Measurements from ENCODE around the gene PACS2. TPM values are rescaled to one million over a fixed set of nuclear protein-coding genes. Genes with fewer than 3 reads are reported as not detected.

The PACS2 gene
- total RNA-seq, 1 experiment from 2014 or later, result 72.5 TPM

DNA sequence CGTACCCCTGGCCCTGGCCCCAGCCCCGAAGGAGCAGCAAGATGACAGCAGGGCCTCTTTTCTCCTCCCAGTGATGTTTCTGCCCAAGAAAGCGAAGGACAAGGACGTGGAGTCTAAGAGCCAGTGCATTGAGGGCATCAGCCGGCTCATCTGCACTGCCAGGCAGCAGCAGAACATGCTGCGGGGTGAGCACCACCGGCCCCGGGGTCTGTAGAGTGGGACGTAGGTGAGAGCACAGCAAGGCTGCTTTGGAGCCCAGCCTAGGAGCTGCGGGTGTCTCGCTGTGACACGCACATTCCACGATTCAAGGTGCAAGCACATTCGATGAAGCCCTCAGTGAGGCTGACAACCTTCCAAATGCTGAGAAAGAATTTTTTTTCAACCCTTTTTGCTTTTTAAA is 78.6 kb downstream of the PACS2 start:
- Histone ChIP-seq H3K79me2 (ENCODE audit: insufficient read depth, low read length) (no peaks in the 10 kb centered on the region), H3K79me1 (ENCODE audit: insufficient read depth, low read depth, low read length, poor library complexity, severe bottlenecking) (no peaks in the 10 kb centered on the region), H3K9ac (ENCODE audit: extremely low read depth, insufficient read length, low read length) (no peak overlapping the region), H3K4me2 (ENCODE audit: insufficient read depth, insufficient read length, low read length) (no peak overlapping the region), H3K4me1 (ENCODE audit: insufficient read depth, low read length) (no peaks in the 10 kb centered on the region), H2BK12ac (ENCODE audit: insufficient read length, low read depth, low read length) (no peak overlapping the region), H3K4ac (ENCODE audit: low read depth, low read length) (no peak overlapping the region), H2BK15ac (ENCODE audit: low read depth, low read length) (no peak overlapping the region), H3K9me3 (ENCODE audit: control insufficient read depth, low read depth, low read length) (no peaks in the 10 kb centered on the region), H2BK20ac (ENCODE audit: low read depth, low read length, poor library complexity, severe bottlenecking) (no peak overlapping the region), H3K56ac (ENCODE audit: insufficient read length, low read depth, low read length) (no peak overlapping the region), H4K91ac (ENCODE audit: insufficient read length, low read depth, low read length) (no peak overlapping the region), H4K5ac (ENCODE audit: insufficient read length, low read depth, low read length) (no peak overlapping the region), H4K20me1 (ENCODE audit: control insufficient read depth, insufficient read depth, insufficient read length) (no peaks in the 10 kb centered on the region), H3K27me3 (ENCODE audit: insufficient read depth, low read length) (no peaks in the 10 kb centered on the region), H3K18ac (ENCODE audit: insufficient read length, low read depth, low read length) (no peak overlapping the region), H2AFZ (ENCODE audit: low read length) (no peak overlapping the region), H3K23me2 (ENCODE audit: insufficient read length, low read depth, low read length, poor library complexity, severe bottlenecking) (no peaks in the 10 kb centered on the region), H3K27ac (ENCODE audit: insufficient read length, low read depth, low read length) (no peak overlapping the region), H2BK120ac (ENCODE audit: low read depth, low read length, poor library complexity, severe bottlenecking) (no peak overlapping the region), H3K23ac (ENCODE audit: insufficient read length, low read depth, low read length) (no peak overlapping the region), H2AK5ac (ENCODE audit: insufficient read length, low read length) (no peak overlapping the region), H4K8ac (replicated peaks; ENCODE audit: insufficient read length, low read depth, low read length) (no peak overlapping the region), H2BK5ac (ENCODE audit: insufficient read length, low read length) (no peak overlapping the region), H3T11ph (ENCODE audit: low read length) (no peak overlapping the region), H3K14ac (ENCODE audit: insufficient read depth, low read length) (no peak overlapping the region; the same call in 1 of the 2 replicates)
- no peak for DNase-seq
- H3K27ac Mint-ChIP-seq, result no peak overlapping the region
- WGBS (ENCODE audit: extremely low coverage, insufficient read length, low lambda C conversion rate), result no CpG with 5 or more reads among the region's 14 CpGs
- TF ChIP-seq, protein P1, sequence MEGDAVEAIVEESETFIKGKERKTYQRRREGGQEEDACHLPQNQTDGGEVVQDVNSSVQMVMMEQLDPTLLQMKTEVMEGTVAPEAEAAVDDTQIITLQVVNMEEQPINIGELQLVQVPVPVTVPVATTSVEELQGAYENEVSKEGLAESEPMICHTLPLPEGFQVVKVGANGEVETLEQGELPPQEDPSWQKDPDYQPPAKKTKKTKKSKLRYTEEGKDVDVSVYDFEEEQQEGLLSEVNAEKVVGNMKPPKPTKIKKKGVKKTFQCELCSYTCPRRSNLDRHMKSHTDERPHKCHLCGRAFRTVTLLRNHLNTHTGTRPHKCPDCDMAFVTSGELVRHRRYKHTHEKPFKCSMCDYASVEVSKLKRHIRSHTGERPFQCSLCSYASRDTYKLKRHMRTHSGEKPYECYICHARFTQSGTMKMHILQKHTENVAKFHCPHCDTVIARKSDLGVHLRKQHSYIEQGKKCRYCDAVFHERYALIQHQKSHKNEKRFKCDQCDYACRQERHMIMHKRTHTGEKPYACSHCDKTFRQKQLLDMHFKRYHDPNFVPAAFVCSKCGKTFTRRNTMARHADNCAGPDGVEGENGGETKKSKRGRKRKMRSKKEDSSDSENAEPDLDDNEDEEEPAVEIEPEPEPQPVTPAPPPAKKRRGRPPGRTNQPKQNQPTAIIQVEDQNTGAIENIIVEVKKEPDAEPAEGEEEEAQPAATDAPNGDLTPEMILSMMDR (conservative IDR thresholded peaks at IDR 0.05), result no peak
- H3K36me3 Mint-ChIP-seq (ENCODE audit: insufficient read depth in 1 of 3, low read depth in 3 of 3), result peaks cover 2 to 8% (median 5%) of the 10 kb centered on the region in 3 experiments; a peak in 5 of 7 replicates
- H3K4me1 Mint-ChIP-seq, result no peaks in the 10 kb centered on the region
- peaks cover 0 to 5% of the 10 kb centered on the region in 2 experiments; a peak in 2 of 5 replicates for H3K9me3 Mint-ChIP-seq
- no peak overlapping the region for H3K4me3 Mint-ChIP-seq
- peaks cover 15% of the 10 kb centered on the region for H3K27me3 Mint-ChIP-seq (ENCODE audit: low read depth)
